Endothelial cell of umbilical vein (primary cell): Measurements from ENCODE around the gene YAP1.

Experiments used
- CTCF ChIP-seq, 2 donors: IDR thresholded peaks; 1 replicate in 1 of 2; 2 replicates in 1 of 2; pipeline ENCODE4 v1.5.1; 2011; ENCODE audit warnings: low read length in 2 of 2, mild to moderate bottlenecking in 2 of 2, moderate library complexity in 2 of 2, control low read depth in 1 of 2, inconsistent platforms in 1 of 2, low read depth in 1 of 2; ENCODE audit not compliant: insufficient read depth in 1 of 2; ENCODE audit errors: extremely low read depth in 1 of 2
- EZH2 ChIP-seq: IDR thresholded peaks from 2 replicates; pipeline ENCODE4 v1.6.1; 2012; ENCODE audit warnings: borderline replicate concordance, low read depth, mild to moderate bottlenecking, moderate library complexity, low read length, inconsistent platforms; ENCODE audit not compliant: severe bottlenecking
- GATA2 ChIP-seq: IDR thresholded peaks from 2 replicates; pipeline ENCODE4 v1.7.0; 2011; ENCODE audit warnings: low read depth, mild to moderate bottlenecking, moderate library complexity, mixed read lengths, low read length; ENCODE audit not compliant: insufficient read length, insufficient read depth
- JUN ChIP-seq: IDR thresholded peaks from 2 replicates; pipeline ENCODE4 v1.6.1; 2011; ENCODE audit warnings: borderline replicate concordance, low read depth; ENCODE audit not compliant: insufficient read length, insufficient read depth
- POLR2A ChIP-seq: IDR thresholded peaks from 2 replicates; pipeline ENCODE4 v1.6.1; 2012; ENCODE audit warnings: low read depth, mild to moderate bottlenecking, control low read depth, low read length
- POLR2AphosphoS5 ChIP-seq: IDR thresholded peaks from 2 replicates; pipeline ENCODE4 v1.6.1; 2012; ENCODE audit warnings: low read depth, mild to moderate bottlenecking, control low read depth, low read length, moderate library complexity; ENCODE audit not compliant: insufficient read depth

GRCh38 chr11:102214623-102215022, 104.4 kb downstream of the YAP1 start:
- TF ChIP-seq POLR2A (no peak), EZH2 (no peak), CTCF (IDR thresholded peaks at IDR 0.05; ENCODE audit: extremely low read depth in 1 of 2, insufficient read depth in 1 of 2, low read depth in 1 of 2, low read length in 2 of 2) (no peak), GATA2 (no peak), POLR2AphosphoS5 (no peak), JUN (no peak)
